Esophagus squamous epithelium (tissue), 5 donors: ENCODE results near the gene CACNA1I. TPM values are rescaled to one million over a fixed set of nuclear protein-coding genes. Genes with fewer than 3 reads are reported as not detected.

Experiments
- DNase-seq: peaks from one replicate; lab custom pipeline; 2025; lab: John Stamatoyannopoulos, UW
- H3K27ac ChIP-seq, 4 donors: fragments of 200-600 bp; sonication (generic); one replicate each; pipeline ENCODE4 v1.5.1; 2016 to 2019; ENCODE audit warnings: mild to moderate bottlenecking in 1 of 4
- H3K27me3 ChIP-seq, 4 donors: fragments of 200-600 bp; sonication (generic); 1 replicate in 3 of 4; 2 replicates in 1 of 4; pipeline versions ENCODE4 v1.5.1 to v1.6.0; 2017 to 2021; ENCODE audit warnings: antibody characterized with exemption in 1 of 4
- H3K36me3 ChIP-seq, 3 donors: fragments of 200-600 bp; sonication (generic); one replicate each; pipeline ENCODE4 v1.5.1; 2016 to 2019
- H3K4me1 ChIP-seq, 3 donors: fragments of 200-600 bp; sonication (generic); one replicate each; pipeline ENCODE4 v1.5.1; 2017 to 2019
- H3K4me3 ChIP-seq, 4 donors: fragments of 200-600 bp; sonication (generic); 1 replicate in 3 of 4; 2 replicates in 1 of 4; pipeline ENCODE4 v1.5.1; 2016 to 2019; ENCODE audit warnings: mild to moderate bottlenecking in 2 of 4, moderate library complexity in 1 of 4
- H3K9me3 ChIP-seq, 3 donors: fragments of 200-600 bp; sonication (generic); one replicate each; pipeline ENCODE4 v1.5.1; 2016 to 2019
- CTCF ChIP-seq, 6 experiments: fragments of 450-650 bp in 4 of 6; fragments of 200-600 bp in 2 of 6; sonication (generic) in 2 of 6; IDR thresholded peaks; one replicate each; pipeline ENCODE4 v1.5.1; 2016 to 2019; ENCODE audit warnings: antibody characterized with exemption in 6 of 6, mild to moderate bottlenecking in 4 of 6, moderate library complexity in 4 of 6
- POLR2A ChIP-seq, 4 donors: fragments of 450-650 bp; IDR thresholded peaks; one replicate each; pipeline ENCODE4 v1.6.1; 2017; ENCODE audit warnings: antibody characterized with exemption in 4 of 4, mild to moderate bottlenecking in 4 of 4, moderate library complexity in 3 of 4
- WGBS, 2 donors: methylation state at CpG; one replicate each; pipeline ENCODE4 v1.1.5; 2018; 5-methylcytosine and 5-hydroxymethylcytosine counted together
- intact Hi-C: fragments of 100-400 bp; cut with DNase I; formaldehyde crosslinking; loops from one replicate; pipeline ENCODE4 v1.15.0; 2022
- total RNA-seq, 4 donors: library from RNA; depleted of rRNA; stranded (reverse); fragments of >200 nt; gene quantifications; one replicate each; pipeline ENCODE4 v1.1.0, GENCODE V29; 2016
- donor health status: DM: yes; HTN: yes; CAD: no.

The CACNA1I gene
- total RNA-seq, 4 donors from 2014 or later: 0.12 to 0.38 (median 0.20) TPM

GRCh38 chr22:39535357-39535725, 35.2 kb upstream of the CACNA1I start:
- H3K36me3 ChIP-seq: peaks cover 0 to 5% (median 0%) of the 10 kb centered on the region in 3 donors
- H3K27me3 ChIP-seq: no peaks in the 10 kb centered on the region
- H3K4me3 ChIP-seq: no peak overlapping the region
- TF ChIP-seq POLR2A (IDR thresholded peaks at IDR 0.05) (no peak), CTCF (IDR thresholded peaks at IDR 0.05) (no peak)
- peaks cover 17 to 40% (median 23%) of the 10 kb centered on the region in 3 donors for H3K4me1 ChIP-seq
- H3K9me3 ChIP-seq: no peaks in the 10 kb centered on the region
- H3K27ac ChIP-seq: no peak overlapping the region
- intact Hi-C loops: loop anchor here (5.0 kb wide), 1 partner anchor 497 kb away; no protein-coding TSS in a partner anchor
- DNase-seq: no peak
- 40% methylated on average over 1 of the region's 13 CpGs; no CpG with 5 or more reads in 1 of the 2 donors for WGBS, 2 donors

GRCh38 chr22:39535831-39536449, 34.6 kb upstream of the CACNA1I start:
- DNase-seq: no peak
- intact Hi-C loops: loop anchor here (5.0 kb wide), 1 partner anchor 496 kb away; no protein-coding TSS in a partner anchor
- whole genome bisulfite sequencing, 2 donors: 73 to 81% methylated on average over 10 to 12 of the region's 15 CpGs
- no peak overlapping the region for H3K27ac ChIP-seq
- H3K4me3 ChIP-seq: no peak overlapping the region
- H3K9me3 ChIP-seq: no peaks in the 10 kb centered on the region
- H3K36me3 ChIP-seq: peaks cover 0 to 2% (median 0%) of the 10 kb centered on the region in 3 donors
- TF ChIP-seq CTCF (IDR thresholded peaks at IDR 0.05) (no peak), POLR2A (IDR thresholded peaks at IDR 0.05) (no peak)
- no peaks in the 10 kb centered on the region for H3K27me3 ChIP-seq
- H3K4me1 ChIP-seq: peaks cover 11 to 34% (median 17%) of the 10 kb centered on the region in 3 donors

- 33 to 55% methylated on average over 1 to 8 of the region's 8 CpGs for WGBS, 2 donors
- no peaks in the 10 kb centered on the region for H3K36me3 ChIP-seq
- H3K27ac ChIP-seq: no peak overlapping the region
- intact Hi-C loops: loop anchor here (5.0 kb wide), 1 partner anchor 496 kb away; no protein-coding TSS in a partner anchor
- no peak for DNase-seq
- H3K4me3 ChIP-seq: no peak overlapping the region
- H3K9me3 ChIP-seq: no peaks in the 10 kb centered on the region
- H3K27me3 ChIP-seq: peaks cover 0 to 2% (median 0%) of the 10 kb centered on the region in 4 donors
- TF ChIP-seq POLR2A (IDR thresholded peaks at IDR 0.05): no peak
- no peak for TF ChIP-seq CTCF (IDR thresholded peaks at IDR 0.05)
- H3K4me1 ChIP-seq: peaks cover 3 to 27% (median 10%) of the 10 kb centered on the region in 3 donors
Observed at GRCh38 chr22:39536711-39537110, 33.8 kb upstream of the CACNA1I start.

- Histone ChIP-seq H3K9me3 (no peaks in the 10 kb centered on the region), H3K4me1 (peaks cover 0 to 20% (median 6%) of the 10 kb centered on the region in 3 donors), H3K27ac (no peak overlapping the region), H3K36me3 (no peaks in the 10 kb centered on the region), H3K27me3 (peaks cover 0 to 12% (median 0%) of the 10 kb centered on the region in 4 donors), H3K4me3 (no peak overlapping the region)
- intact Hi-C loops: loop anchor here (5.0 kb wide), 1 partner anchor 494 kb away; no protein-coding TSS in a partner anchor
- no peak for DNase-seq
- 50 to 61% methylated on average over 2 of the region's 2 CpGs for WGBS, 2 donors
- TF ChIP-seq CTCF (IDR thresholded peaks at IDR 0.05): no peak
- no peak for TF ChIP-seq POLR2A (IDR thresholded peaks at IDR 0.05)
Observed at GRCh38 chr22:39537975-39538374, 32.6 kb upstream of the CACNA1I start.

- DNase-seq: no peak
- no peaks in the 10 kb centered on the region for H3K4me1 ChIP-seq
- 18 to 19% methylated on average over 11 of the region's 11 CpGs for WGBS, 2 donors
- H3K9me3 ChIP-seq: no peaks in the 10 kb centered on the region
- H3K4me3 ChIP-seq: no peak overlapping the region
- H3K27ac ChIP-seq: no peak overlapping the region
- peaks cover 0 to 62% (median 0%) of the 10 kb centered on the region in 4 donors for H3K27me3 ChIP-seq
- TF ChIP-seq CTCF (IDR thresholded peaks at IDR 0.05): peak in 3 of 6 experiments; percentile 15 to 29 (median 29)
- TF ChIP-seq POLR2A (IDR thresholded peaks at IDR 0.05): no peak
- no peaks in the 10 kb centered on the region for H3K36me3 ChIP-seq
- intact Hi-C loops: loop anchor here (10.0 kb wide), 1 partner anchor 802 kb away; the partner anchor contains the start of gene ADSL
Observed at GRCh38 chr22:39543095-39543494, 27.5 kb upstream of the CACNA1I start.
